ENCODE measurements around the gene NDUFA3.

Gene NDUFA3

GRCh38 chr19:54108496-54108895, 5.8 kb downstream of the NDUFA3 start:
- no peak for DNase-seq

GRCh38 chr19:54109651-54110050, 7.0 kb downstream of the NDUFA3 start:
- no peak for DNase-seq

GRCh38 chr19:54114340-54115108, 11.9 kb downstream of the NDUFA3 start:
- DNase-seq: peak; percentile 64

- peak; percentile 96 for DNase-seq
Observed at GRCh38 chr19:54115109-54116063, 12.7 kb downstream of the NDUFA3 start, which contains the start of the genes PRPF31 and TFPT. PRPF31 (plus strand) TSS chr19:54115754; CDS start chr19:54118279, 2,525 bp downstream. TFPT (minus strand) TSS chr19:54115657; CDS start chr19:54115269, 388 bp downstream.

- no peak for DNase-seq
Observed at GRCh38 chr19:54121259-54121658, 18.6 kb downstream of the NDUFA3 start.

- no peak for DNase-seq
Observed at GRCh38 chr19:54123682-54124081, 21.0 kb downstream of the NDUFA3 start.

- DNase-seq: no peak
Observed at GRCh38 chr19:54124393-54124792, 21.7 kb downstream of the NDUFA3 start.

- no peak for DNase-seq
Observed at GRCh38 chr19:54125713-54126112, 23.1 kb downstream of the NDUFA3 start.

- DNase-seq: no peak
Observed at GRCh38 chr19:54127688-54128440, 25.2 kb downstream of the NDUFA3 start.

GRCh38 chr19:54128441-54128725, 25.7 kb downstream of the NDUFA3 start:
- no peak for DNase-seq

GRCh38 chr19:54128796-54129616, 26.4 kb downstream of the NDUFA3 start:
- DNase-seq: no peak

- DNase-seq: no peak
Observed at GRCh38 chr19:54129617-54129996, 27.0 kb downstream of the NDUFA3 start.

GRCh38 chr19:54133312-54133956, 30.8 kb downstream of the NDUFA3 start:
- DNase-seq: peak; percentile 22

GRCh38 chr19:54133957-54134590, 31.4 kb downstream of the NDUFA3 start:
- DNase-seq: no peak

- no peak for DNase-seq
Observed at GRCh38 chr19:54136086-54136863, 33.6 kb downstream of the NDUFA3 start.

GRCh38 chr19:54136864-54137698, 34.4 kb downstream of the NDUFA3 start:
- peak; percentile 99 for DNase-seq

- peak; percentile 38 for DNase-seq
Observed at GRCh38 chr19:54137699-54138488, 35.2 kb downstream of the NDUFA3 start, which contains the start of gene CNOT3. CNOT3 (plus strand) TSS chr19:54137762; CDS start chr19:54142979, 5,217 bp downstream.

Data from CD4-positive, alpha-beta T cell treated with Interleukin-6 for 4 hours (primary cell).